Gastrocnemius medialis (tissue), 4 donors: Measurements from ENCODE around the gene PRDM16.

ENCODE experiments used
- POLR2A ChIP-seq, 2 donors: fragments of 450-650 bp; IDR thresholded peaks; one replicate each; pipeline ENCODE4 v1.6.1; 2017; ENCODE audit warnings: antibody characterized with exemption in 2 of 2, mild to moderate bottlenecking in 2 of 2, moderate library complexity in 2 of 2
- TF ChIP-seq, protein P1 (sequence below), 5 experiments: fragments of 450-650 bp in 3 of 5; fragments of 200-600 bp in 2 of 5; sonication (generic) in 2 of 5; IDR thresholded peaks in 4 of 5; conservative IDR thresholded peaks in 1 of 5; 1 replicate in 4 of 5; 2 replicates in 1 of 5; pipeline ENCODE4 v1.5.1; 2016 to 2019; ENCODE audit warnings: antibody characterized with exemption in 5 of 5, mild to moderate bottlenecking in 3 of 5, moderate library complexity in 3 of 5

- TF ChIP-seq, protein P1, sequence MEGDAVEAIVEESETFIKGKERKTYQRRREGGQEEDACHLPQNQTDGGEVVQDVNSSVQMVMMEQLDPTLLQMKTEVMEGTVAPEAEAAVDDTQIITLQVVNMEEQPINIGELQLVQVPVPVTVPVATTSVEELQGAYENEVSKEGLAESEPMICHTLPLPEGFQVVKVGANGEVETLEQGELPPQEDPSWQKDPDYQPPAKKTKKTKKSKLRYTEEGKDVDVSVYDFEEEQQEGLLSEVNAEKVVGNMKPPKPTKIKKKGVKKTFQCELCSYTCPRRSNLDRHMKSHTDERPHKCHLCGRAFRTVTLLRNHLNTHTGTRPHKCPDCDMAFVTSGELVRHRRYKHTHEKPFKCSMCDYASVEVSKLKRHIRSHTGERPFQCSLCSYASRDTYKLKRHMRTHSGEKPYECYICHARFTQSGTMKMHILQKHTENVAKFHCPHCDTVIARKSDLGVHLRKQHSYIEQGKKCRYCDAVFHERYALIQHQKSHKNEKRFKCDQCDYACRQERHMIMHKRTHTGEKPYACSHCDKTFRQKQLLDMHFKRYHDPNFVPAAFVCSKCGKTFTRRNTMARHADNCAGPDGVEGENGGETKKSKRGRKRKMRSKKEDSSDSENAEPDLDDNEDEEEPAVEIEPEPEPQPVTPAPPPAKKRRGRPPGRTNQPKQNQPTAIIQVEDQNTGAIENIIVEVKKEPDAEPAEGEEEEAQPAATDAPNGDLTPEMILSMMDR (IDR thresholded peaks at IDR 0.05 in 4 of 5, conservative IDR thresholded peaks at IDR 0.05 in 1 of 5), result no peak
- no peak for TF ChIP-seq POLR2A (IDR thresholded peaks at IDR 0.05)
Observed at GRCh38 chr1:3452866-3453175, 383.8 kb downstream of the PRDM16 start.
